SK-N-SH (cell line): Measurements from ENCODE around the gene CLCNKB. TPM values are rescaled to one million over a fixed set of nuclear protein-coding genes. Genes with fewer than 3 reads are reported as not detected.

Experiments used
- CTCF ChIA-PET: fragments of 300-600, 350-600 bp; formaldehyde crosslinking; extraction: SDS; loops from one replicate; lab custom pipeline; 2021; lab: Yijun Ruan, JAX
- POLR2A ChIA-PET: fragments of 350-600 bp; sonication (Branson Sonifier 250); formaldehyde crosslinking; extraction: SDS; loops from one replicate; lab custom pipeline; 2020; ENCODE audit warnings: antibody characterized with exemption, inconsistent platforms; lab: Yijun Ruan, JAX
- DNase-seq: peaks from one replicate; pipeline ENCODE4 v3.0.0; 2012
- H2AFZ ChIP-seq: fragments of 200-600 bp; sonication (generic); 2 replicates; pipeline ENCODE4 v1.8.1; 2016; ENCODE audit warnings: antibody characterized with exemption, mild to moderate bottlenecking, low read depth
- H3F3A ChIP-seq: fragments of 200-600 bp; sonication (generic); replicated peaks from 2 replicates; pipeline ENCODE3; 2016; ENCODE audit warnings: antibody characterized with exemption, mild to moderate bottlenecking; ENCODE audit not compliant: insufficient read depth
- H3K27ac ChIP-seq, 2 experiments: fragments of 200-500 bp in 1 of 2; fragments of 200-600 bp in 1 of 2; sonication (Bioruptor generic) in 1 of 2; sonication (generic), shearing (Covaris generic) in 1 of 2; 2 replicates each; pipeline versions ENCODE4 v1.5.1 to v1.6.1; 2014 to 2016; ENCODE audit warnings: low read depth in 2 of 2, inconsistent platforms in 1 of 2, low read length in 1 of 2, mild to moderate bottlenecking in 1 of 2, mixed read lengths in 1 of 2
- H3K27me3 ChIP-seq: fragments of 200-600 bp; sonication (generic), shearing (Covaris generic); 2 replicates; pipeline ENCODE4 v1.6.1; 2016; ENCODE audit warnings: mixed run types; ENCODE audit not compliant: insufficient read depth
- H3K36me3 ChIP-seq, 2 experiments: fragments of 200-500 bp in 1 of 2; fragments of 200-600 bp in 1 of 2; sonication (Bioruptor generic) in 1 of 2; sonication (generic) in 1 of 2; replicated peaks in 1 of 2; 2 replicates each; pipeline versions ENCODE3 to v1.5.1; 2014 to 2016; ENCODE audit warnings: low read length in 1 of 2, mild to moderate bottlenecking in 1 of 2; ENCODE audit not compliant: insufficient read depth in 2 of 2, control insufficient read depth in 1 of 2
- H3K4me1 ChIP-seq, 2 experiments: fragments of 200-500 bp in 1 of 2; fragments of 200-600 bp in 1 of 2; sonication (Bioruptor generic) in 1 of 2; sonication (generic), shearing (Covaris generic) in 1 of 2; 2 replicates each; pipeline versions ENCODE4 v1.5.1 to v1.6.1; 2014 to 2016; ENCODE audit warnings: low read depth in 1 of 2, low read length in 1 of 2, mixed run types in 1 of 2; ENCODE audit not compliant: insufficient read depth in 2 of 2, control insufficient read depth in 1 of 2
- H3K4me2 ChIP-seq: fragments of 200-600 bp; sonication (generic), shearing (Covaris generic); 2 replicates; pipeline ENCODE4 v1.6.1; 2017; ENCODE audit warnings: mixed run types
- H3K4me3 ChIP-seq, 2 experiments: fragments of 200-500 bp in 1 of 2; fragments of 200-600 bp in 1 of 2; sonication (Bioruptor generic) in 1 of 2; sonication (generic), shearing (Covaris generic) in 1 of 2; 2 replicates each; pipeline versions ENCODE4 v1.5.1 to v1.8.1; 2014 to 2016; ENCODE audit warnings: low read depth in 2 of 2, inconsistent platforms in 1 of 2, low read length in 1 of 2, mild to moderate bottlenecking in 1 of 2, mixed read lengths in 1 of 2, moderate library complexity in 1 of 2
- H3K79me2 ChIP-seq: fragments of 200-600 bp; sonication (generic); 2 replicates; pipeline ENCODE4 v1.8.1; 2017; ENCODE audit warnings: mild to moderate bottlenecking; ENCODE audit not compliant: insufficient read depth
- H3K9ac ChIP-seq: fragments of 200-600 bp; sonication (generic); 2 replicates; pipeline ENCODE4 v1.6.1; 2017; ENCODE audit warnings: mixed run types
- H3K9me2 ChIP-seq: fragments of 200-600 bp; sonication (generic); 2 replicates; pipeline ENCODE4 v1.6.1; 2017; ENCODE audit warnings: mixed run types
- H3K9me3 ChIP-seq: fragments of 200-600 bp; sonication (generic); 2 replicates; pipeline ENCODE4 v1.6.1; 2017; ENCODE audit warnings: mixed run types, mild to moderate bottlenecking, moderate library complexity
- H4K20me1 ChIP-seq: fragments of 200-600 bp; sonication (generic); 2 replicates; pipeline ENCODE4 v1.6.1; 2017; ENCODE audit warnings: mild to moderate bottlenecking, mixed run types; ENCODE audit not compliant: insufficient read depth
- CHD2 ChIP-seq: fragments of 150-350 bp; IDR thresholded peaks from 2 replicates; pipeline ENCODE4 v1.6.1; 2018; ENCODE audit warnings: low read length; ENCODE audit not compliant: partially characterized antibody
- ELF1 ChIP-seq: IDR thresholded peaks from 2 replicates; pipeline ENCODE4 v1.4.0; 2012
- EZH2phosphoT487 ChIP-seq: fragments of 200-600 bp; sonication (generic); IDR thresholded peaks from 2 replicates; pipeline ENCODE4 v1.6.1; 2017; ENCODE audit warnings: low read depth, mixed run types, mild to moderate bottlenecking, antibody characterized with exemption, moderate library complexity, borderline replicate concordance
- FOXM1 ChIP-seq: IDR thresholded peaks from 2 replicates; pipeline ENCODE4 v1.4.0; 2012; ENCODE audit warnings: low read depth, mild to moderate bottlenecking
- MEF2A ChIP-seq: IDR thresholded peaks from 2 replicates; pipeline ENCODE4 v1.4.0; 2012; ENCODE audit warnings: low read depth, borderline replicate concordance
- PBX3 ChIP-seq: IDR thresholded peaks from 2 replicates; pipeline ENCODE4; 2012
- POLR2AphosphoS5 ChIP-seq: IDR thresholded peaks from 2 replicates; pipeline ENCODE4 v1.6.1; 2012; ENCODE audit warnings: low read depth, low read length
- RFX5 ChIP-seq: IDR thresholded peaks from 2 replicates; pipeline ENCODE4 v1.6.1; 2012; ENCODE audit warnings: mild to moderate bottlenecking, improper control_type of control experiment, low read length
- SIN3A ChIP-seq: IDR thresholded peaks from 2 replicates; pipeline ENCODE4 v1.6.1; 2012; ENCODE audit warnings: low read depth, mild to moderate bottlenecking, low read length, moderate library complexity, borderline replicate concordance
- TCF12 ChIP-seq: IDR thresholded peaks from 2 replicates; pipeline ENCODE4 v1.4.0; 2012
- USF2 ChIP-seq: fragments of 150-350 bp; IDR thresholded peaks from 2 replicates; pipeline ENCODE4 v1.6.1; 2017; ENCODE audit warnings: antibody characterized with exemption, low read length, low read depth, borderline replicate concordance
- YY1 ChIP-seq: IDR thresholded peaks from 2 replicates; pipeline ENCODE4 v1.4.0; 2012; ENCODE audit warnings: low read depth, mild to moderate bottlenecking
- ZBTB33 ChIP-seq: IDR thresholded peaks from 2 replicates; pipeline ENCODE4 v1.4.0; 2012; ENCODE audit warnings: low read depth, borderline replicate concordance
- WGBS: methylation state at CpG from one replicate; pipeline ENCODE4 v1.1.6; 2017; ENCODE audit warnings: low lambda C conversion rate; 5-methylcytosine and 5-hydroxymethylcytosine counted together
- polyA plus RNA-seq, 3 experiments: library from polyadenylated mRNA; depleted of rRNA; stranded (reverse); fragments of >200 nt; gene quantifications; 2 replicates each; pipeline ENCODE4 v1.2.3, GENCODE V29; 2012

The CLCNKB gene
- polyA plus RNA-seq, 1 of the 3 experiments (the other 2 are of a cell fraction), result 0.41 TPM

GRCh38 chr1:16053781-16054502 lies 10.4 kb downstream of the CLCNKB start:
- H3K9ac ChIP-seq, result no peak overlapping the region
- no peaks in the 10 kb centered on the region for H4K20me1 ChIP-seq
- no peaks in the 10 kb centered on the region for H3K9me3 ChIP-seq
- H3F3A ChIP-seq, result no peaks in the 10 kb centered on the region
- no peaks in the 10 kb centered on the region for H3K9me2 ChIP-seq
- H3K4me3 ChIP-seq, result no peak overlapping the region
- POLR2A ChIA-PET, result no interaction called here
- no peak overlapping the region for H2AFZ ChIP-seq
- TF ChIP-seq TCF12, result no peak
- TF ChIP-seq EZH2phosphoT487, result no peak
- no peak for TF ChIP-seq CHD2
- no peak for TF ChIP-seq USF2
- no peak for TF ChIP-seq YY1
- no peak for TF ChIP-seq MEF2A
- TF ChIP-seq RFX5, result no peak
- TF ChIP-seq SIN3A, result no peak
- TF ChIP-seq POLR2AphosphoS5, result no peak
- no peak for TF ChIP-seq ZBTB33
- no peak for TF ChIP-seq FOXM1
- TF ChIP-seq ELF1, result no peak
- TF ChIP-seq PBX3, result no peak
- CTCF ChIA-PET, result interaction anchor here (1.0 to 4.6 kb wide), 10 partner anchors 9 to 262 kb away, joined by 3 to 58 read pairs (median 8); partner anchors contain the start of genes FAM131C and HSPB7
- no peaks in the 10 kb centered on the region for H3K79me2 ChIP-seq
- no peaks in the 10 kb centered on the region for H3K27me3 ChIP-seq
- H3K27ac ChIP-seq, result no peak overlapping the region
- no peak overlapping the region for H3K4me2 ChIP-seq
- no peak for DNase-seq
- no peaks in the 10 kb centered on the region for H3K36me3 ChIP-seq
- H3K4me1 ChIP-seq, result no peaks in the 10 kb centered on the region; a peak in 1 of 4 replicates
- WGBS, result 80% methylated on average over 3 of the region's 8 CpGs
